ENCODE results near the gene ZNF23.

ZNF23 gene

DNA sequence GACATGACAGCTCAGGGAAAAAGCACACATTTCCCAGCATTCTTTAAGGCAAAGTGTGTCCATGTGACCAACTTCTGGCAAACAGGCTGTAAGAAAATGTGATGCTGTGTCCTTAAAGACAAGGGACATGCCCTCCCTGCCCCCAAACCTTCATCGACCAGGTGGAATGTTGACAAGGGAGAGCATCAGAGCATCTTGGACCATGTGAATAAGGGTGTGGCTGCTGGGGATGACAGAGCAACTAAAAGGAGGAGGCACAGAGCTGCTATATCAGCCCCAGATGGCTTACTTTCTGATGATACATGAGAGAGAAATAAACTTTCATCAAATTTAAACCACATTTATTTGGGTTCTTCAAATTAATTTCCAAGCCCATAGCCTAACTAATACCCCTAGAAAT is 2.2 kb upstream of the ZNF23 start:
- no peak for DNase-seq

DNA sequence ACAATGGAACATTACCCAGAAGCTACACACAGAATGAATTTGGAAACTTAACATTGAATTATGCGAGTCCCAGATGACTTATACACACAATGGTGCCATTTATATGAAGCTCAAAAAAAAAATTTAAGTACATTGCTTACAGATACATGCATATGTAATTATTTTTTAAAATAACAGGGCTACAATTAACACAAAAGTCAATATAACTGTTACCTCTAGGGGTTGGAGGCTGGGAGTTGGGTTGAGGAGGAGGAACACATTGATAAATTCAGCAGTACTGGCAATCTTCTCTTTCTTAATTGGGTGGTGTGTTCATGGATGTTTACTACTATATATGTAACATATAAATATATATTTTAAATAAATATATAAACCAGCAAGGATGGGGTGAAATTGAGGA is 1.1 kb downstream of the ZNF23 start:
- no peak for DNase-seq

- DNase-seq: no peak
Measured at GRCh38 chr16:71460236-71460635, 1.8 kb downstream of the ZNF23 start.

DNA sequence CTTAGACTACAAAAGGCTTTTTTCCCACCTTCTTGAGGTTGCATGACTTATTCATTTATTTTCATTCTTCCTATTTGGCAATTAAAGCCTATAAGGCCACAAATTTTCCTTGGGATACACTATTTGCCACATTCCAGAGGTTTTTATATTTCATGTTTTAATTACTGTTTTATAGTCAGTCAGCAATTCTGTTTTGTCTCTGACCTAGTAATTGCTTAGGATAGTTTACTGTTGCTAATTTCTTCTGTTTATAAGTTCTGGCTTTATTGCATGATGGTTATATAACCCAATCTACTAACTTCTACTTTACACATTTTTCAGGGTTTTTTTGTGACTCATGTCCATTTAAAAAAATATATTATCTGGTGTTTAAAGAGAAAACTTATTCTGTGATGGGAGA is 2.5 kb downstream of the ZNF23 start:
- DNase-seq: no peak

DNA sequence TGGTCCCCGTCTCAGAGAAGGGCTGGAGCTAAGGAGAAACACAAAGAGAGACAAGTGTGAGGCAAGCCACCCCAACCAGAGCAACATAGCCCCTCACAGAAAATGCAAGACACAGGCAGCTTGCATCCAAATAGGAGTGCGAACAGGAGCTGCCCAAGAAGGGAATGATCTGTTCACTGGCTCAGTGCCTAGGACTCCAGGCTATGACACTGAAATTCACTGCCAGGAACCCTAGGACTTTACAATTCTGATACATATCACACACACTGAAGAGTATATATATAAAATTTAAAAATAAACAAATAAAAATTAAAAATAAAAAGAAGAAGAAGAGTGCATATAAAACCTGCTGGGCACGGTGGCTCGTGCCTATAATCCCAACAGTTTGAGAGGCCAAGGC is 5.2 kb downstream of the ZNF23 start:
- DNase-seq: no peak

DNA sequence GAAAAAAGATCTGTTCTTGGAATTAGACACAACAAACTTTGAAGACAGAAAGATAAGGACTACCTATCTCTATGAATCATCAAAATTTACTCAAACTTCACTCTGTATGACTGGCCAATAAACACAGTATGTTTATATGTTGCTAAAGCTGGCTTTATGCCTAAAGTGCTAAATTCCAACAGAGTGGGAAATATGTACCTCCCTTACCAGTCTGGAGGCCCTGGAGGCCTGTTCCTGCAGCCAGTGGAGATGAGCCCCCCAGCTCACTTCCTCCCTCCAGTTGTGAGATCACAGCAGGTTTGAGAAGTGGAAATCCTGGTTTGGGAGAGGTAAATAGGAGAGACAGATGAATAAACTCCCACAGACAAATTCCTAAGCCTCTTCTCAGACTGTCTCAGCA is 9.0 kb downstream of the ZNF23 start:
- DNase-seq: no peak

DNA sequence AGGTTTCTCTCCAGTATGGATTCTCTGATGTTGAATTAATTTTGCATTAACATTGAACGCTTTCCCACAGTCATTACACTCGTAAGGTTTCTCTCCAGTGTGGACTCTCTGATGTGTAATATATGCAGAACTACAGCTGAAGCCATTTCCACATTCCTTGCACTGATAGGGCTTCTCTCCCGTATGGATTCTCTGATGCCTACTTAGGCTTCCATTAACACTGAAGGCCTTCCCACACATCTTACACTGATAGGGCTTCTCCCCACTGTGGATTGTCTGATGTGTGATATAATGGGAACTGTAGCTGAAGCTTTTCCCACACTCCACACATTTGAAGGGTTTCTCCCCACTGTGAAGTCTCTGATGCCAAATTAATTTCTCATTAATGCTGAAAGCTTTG is 13.0 kb downstream of the ZNF23 start:
- DNase-seq: no peak

DNA sequence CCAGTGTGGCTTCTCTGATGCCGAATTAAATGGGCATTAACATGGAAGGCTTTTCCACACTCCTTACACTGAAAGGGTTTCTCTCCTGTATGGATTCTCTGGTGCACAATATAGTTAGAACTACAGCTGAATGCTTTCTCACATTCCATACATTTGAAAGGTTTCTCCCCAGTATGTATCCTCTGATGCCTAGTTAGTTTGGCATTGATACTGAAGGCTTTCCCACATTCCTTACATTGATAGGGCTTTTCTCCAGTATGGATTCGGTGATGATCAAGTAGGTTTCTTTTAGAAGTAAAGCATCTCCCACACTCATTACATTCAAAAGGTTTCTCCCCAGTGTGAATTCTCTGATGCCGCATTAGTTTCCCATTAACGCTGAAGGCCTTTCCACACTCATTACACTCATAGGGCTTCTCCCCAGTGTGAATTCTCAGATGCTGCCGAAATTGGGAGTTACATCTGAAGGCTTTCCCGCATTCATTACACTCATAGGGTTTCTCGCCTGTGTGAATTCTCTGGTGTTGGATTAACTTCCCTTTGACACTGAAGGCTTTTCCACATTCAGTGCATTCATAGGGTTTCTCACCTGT is 13.7 kb downstream of the ZNF23 start:
- DNase-seq: no peak

- DNase-seq: no peak
Measured at GRCh38 chr16:71443714-71444113, 18.3 kb downstream of the ZNF23 start.

- no peak for DNase-seq
Measured at GRCh38 chr16:71442051-71442440, 20.0 kb downstream of the ZNF23 start, which contains the start of gene TLE7. Gene TLE7, minus strand, starts transcription at chr16:71442054. Its CDS starts 8,730 bp downstream, at chr16:71433324.

GRCh38 chr16:71441348-71442050 is 20.5 kb downstream of the ZNF23 start:
- no peak for DNase-seq

GRCh38 chr16:71440669-71441347 is 21.2 kb downstream of the ZNF23 start:
- DNase-seq: no peak

DNA sequence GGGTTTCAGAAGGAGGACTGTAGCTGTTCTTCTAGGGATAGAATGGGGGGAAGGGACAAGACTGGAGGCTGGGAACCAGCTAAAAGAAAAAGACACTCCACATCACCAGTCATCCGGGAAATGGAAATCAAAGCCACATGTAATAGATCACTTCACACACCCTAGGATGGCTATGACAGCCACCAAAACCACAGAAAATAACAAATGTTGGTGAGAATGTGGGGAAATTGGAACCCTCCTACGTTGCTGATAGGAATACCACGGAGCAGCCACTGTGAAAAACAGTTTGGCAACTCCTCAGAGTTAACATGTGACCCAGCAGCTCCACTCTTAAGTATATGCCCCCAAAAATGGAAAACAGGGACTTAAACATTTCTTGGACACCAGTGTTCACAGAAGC is 22.5 kb downstream of the ZNF23 start:
- DNase-seq: no peak

DNA sequence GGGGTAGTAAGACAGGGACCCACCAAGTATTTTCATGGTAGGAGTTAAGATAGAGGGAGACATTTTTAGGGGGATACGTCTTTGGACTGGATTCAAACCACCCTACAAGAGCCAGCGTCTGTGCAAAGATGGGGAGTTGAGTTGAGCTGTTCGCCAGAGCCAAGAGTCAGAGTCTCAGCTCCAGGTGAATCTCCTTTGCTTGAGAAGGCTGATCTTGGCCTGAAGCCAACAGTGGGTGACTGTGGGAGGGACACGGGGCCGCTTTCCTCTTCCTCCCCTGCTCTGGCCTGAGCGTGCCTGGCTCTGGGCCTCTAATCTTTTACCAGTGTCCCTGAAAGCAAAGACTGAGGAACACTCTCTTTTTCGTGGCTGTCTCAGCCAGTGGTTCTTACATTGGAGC is 25.6 kb downstream of the ZNF23 start:
- DNase-seq: no peak

GRCh38 chr16:71432906-71433305 is 29.1 kb downstream of the ZNF23 start:
- DNase-seq: no peak

DNA sequence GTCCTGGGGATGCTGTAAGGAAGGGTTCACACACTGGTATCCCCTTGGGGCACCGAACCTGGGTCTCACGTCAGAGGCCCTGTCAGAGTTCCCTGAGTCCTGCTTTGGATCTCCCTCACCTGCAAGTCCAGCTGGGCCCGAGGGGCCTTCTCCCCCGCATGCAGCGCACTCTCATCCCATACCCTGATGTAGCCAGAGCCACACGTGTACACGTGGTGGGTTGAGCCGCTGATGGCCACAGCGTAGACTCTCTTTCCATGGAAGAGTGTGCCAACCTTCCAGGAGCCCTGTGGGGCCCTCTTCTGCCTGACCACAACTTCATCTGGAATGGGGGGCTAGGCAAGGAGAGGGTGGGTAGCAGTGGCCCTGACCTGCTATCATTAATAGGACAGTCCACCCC is 30.1 kb downstream of the ZNF23 start:
- DNase-seq: no peak

- DNase-seq: no peak
Measured at GRCh38 chr16:71431176-71431575, 30.9 kb downstream of the ZNF23 start.

- DNase-seq: no peak
Measured at GRCh38 chr16:71430744-71431143, 31.3 kb downstream of the ZNF23 start.

DNA sequence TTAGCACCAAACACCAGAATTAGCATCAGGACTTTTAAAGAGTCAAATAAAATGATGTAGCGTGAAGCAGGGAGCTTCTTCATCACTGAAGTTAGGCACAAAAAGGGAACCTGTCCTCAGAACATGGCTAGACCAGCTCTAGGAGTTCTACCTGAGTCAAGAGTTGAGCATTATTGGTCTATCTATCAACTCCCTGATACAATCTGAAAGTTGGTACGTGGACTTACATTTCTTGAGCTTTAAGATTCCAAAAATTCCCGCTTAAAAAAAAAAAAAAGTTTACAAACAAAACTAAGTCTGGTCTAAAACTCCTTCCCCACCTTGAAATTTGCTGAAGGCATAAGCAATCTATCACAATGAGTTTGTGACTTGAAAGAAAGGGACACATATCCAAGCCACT is 32.5 kb downstream of the ZNF23 start:
- no peak for DNase-seq

DNA sequence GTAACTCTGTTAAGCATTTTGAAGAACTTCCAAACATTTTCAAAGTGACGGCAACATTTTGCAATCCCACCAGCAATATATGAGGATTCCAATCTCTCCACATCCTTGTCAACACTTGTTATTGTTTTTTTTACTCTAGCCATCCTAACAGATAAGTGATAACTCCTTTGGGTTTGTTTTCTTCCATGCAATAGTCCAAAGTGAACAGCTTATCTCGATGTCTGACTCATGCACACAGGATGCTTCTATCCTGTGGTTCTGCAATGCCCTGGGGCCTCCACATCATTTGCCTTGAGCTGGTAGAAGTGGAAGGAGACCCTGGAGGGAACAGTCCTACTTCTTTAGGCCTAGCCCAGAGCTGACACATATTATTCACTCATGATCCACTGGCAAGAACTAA is 33.2 kb downstream of the ZNF23 start:
- DNase-seq: no peak

DNA sequence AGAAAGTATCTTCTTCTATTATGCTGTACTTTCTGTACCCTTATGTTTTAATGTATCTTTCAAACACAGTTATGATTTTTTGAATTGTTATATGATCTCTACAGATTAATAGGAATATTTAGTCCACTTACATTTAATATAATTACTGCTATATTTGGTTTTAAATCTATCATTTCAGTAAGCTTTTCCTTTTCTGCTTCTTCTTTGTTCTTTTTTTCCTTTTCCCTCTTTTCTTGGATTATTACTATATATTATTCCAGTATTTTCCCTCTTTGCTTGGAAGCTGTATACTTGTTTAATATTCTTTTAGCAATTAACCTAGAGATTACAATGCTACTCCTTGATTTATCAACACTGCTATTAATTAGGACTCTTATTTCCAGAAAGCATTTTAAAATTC is 33.7 kb downstream of the ZNF23 start:
- no peak for DNase-seq

DNA sequence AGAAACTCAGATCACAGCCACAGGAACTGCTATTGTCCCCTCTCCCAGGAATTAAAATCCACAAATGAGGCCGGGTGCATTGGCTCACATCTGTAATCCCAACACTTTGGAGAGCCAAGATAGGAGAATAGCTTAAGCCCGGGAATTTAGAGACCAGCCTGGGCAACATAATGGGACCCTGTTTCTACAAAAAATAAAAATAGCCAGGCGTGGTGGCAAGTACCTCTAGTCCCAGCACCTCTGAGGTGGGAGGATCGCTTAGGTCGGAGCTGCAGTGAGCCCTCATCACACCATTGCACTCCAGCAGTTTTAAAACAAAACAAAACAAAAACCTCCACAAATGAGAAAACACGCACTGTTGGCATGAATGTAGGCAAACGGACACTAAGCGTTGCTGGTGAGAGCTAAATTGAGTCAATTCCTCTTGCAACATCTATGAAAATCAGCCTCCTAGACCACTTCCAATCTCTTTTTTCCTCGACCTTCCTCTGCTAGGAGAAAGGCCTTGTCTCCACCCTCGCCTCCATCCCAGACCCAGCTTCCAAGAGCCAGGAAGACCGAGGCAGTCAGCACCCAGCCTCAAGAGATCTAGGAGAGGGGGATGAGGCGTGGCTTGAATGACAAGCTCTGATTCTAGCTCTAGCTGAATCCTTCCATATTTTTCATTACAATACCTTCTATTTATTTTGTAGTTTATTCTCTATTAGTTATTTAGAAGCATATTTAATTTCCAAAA is 35.0 kb downstream of the ZNF23 start:
- no peak for DNase-seq

DNA sequence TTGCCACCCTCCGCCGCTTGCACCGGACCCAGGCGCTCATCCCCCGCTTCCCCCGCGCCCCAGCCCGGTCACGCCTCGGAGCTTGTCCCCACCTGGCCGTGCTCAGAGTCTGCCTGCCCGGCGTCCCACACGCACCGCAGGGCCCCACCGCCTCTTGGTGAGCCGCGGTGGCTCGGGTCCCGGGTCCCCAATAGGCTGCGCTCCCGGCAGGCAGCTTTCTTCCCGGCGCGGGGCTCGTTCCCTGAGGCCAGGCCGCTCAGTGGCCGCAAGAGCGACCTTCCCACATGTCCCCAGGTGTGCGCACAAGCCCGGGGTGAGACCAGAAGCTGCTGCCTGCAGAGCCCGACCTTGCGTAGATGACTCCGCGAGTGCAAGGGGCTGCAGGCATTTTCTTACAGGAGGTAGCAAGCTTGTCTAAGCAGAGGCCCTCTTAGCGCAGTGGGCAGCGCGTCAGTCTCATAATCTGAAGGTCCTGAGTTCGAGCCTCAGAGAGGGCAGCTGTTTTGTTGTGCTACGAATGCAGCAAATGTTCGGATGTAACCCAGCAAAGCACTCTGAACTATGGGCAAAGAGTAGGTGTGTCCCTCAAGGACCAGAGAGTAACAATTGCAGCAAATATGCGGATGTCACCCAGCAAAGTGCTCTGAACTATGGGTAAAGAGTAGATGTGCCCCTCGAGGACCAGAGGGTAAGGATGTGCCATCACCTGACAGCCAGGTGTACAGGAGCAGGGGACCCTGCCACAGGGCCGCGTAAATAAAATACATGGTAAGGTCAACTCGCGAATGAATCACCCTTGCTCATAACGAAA is 35.8 kb downstream of the ZNF23 start:
- DNase-seq: no peak
